ENCODE data around the gene STK38L.

STK38L gene

GRCh38 chr12:27243804-27244688 lies at the start of gene STK38L:
Gene STK38L, plus strand, starts transcription at chr12:27244286. Its CDS starts 53,435 bp downstream, at chr12:27297721.
- DNase-seq: peak; percentile 99

DNA sequence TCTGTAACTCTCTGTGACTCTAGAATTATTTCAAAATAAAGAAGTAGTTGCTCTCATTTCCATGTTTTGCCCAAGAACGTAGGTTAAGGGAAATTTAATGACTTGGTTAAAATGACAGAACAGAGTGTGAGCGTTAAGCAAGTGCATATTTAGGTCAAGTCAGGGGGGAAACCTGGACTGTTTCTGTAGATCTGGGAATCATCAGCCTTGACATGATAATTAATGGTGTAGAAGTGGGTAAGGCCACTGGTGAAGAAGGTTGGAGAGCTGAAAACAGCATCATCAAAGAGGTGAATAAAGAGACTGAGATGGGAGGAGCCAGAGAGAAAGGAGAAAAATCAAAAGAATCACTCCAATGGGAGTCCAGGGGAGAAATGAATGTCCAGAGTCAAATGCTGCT lies 49.4 kb upstream of the STK38L start:
- DNase-seq: no peak

- DNase-seq: no peak
These were observed 46.0 kb upstream of the STK38L start for GRCh38 chr12:27198036-27198435.

GRCh38 chr12:27199638-27200300 lies 44.3 kb upstream of the STK38L start:
- no peak for DNase-seq

DNA sequence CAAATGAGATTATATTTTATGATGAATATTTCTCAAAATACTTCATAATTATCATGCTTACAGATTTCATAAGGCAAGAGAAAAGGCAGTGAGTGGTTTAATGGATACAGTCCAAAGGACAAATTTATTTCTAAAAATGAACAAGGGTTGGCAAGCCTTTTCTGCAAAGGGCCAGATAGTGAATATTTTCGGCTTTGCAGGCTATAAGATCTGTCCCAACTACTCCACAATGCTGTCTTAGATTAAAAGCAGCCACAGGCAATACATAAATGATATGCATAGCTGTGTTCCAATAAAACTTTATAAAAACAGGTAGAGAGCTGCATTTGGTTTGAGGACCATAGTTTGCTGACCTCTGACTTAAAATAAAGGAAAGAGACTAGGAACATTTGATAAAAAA lies 42.9 kb upstream of the STK38L start:
- no peak for DNase-seq

DNA sequence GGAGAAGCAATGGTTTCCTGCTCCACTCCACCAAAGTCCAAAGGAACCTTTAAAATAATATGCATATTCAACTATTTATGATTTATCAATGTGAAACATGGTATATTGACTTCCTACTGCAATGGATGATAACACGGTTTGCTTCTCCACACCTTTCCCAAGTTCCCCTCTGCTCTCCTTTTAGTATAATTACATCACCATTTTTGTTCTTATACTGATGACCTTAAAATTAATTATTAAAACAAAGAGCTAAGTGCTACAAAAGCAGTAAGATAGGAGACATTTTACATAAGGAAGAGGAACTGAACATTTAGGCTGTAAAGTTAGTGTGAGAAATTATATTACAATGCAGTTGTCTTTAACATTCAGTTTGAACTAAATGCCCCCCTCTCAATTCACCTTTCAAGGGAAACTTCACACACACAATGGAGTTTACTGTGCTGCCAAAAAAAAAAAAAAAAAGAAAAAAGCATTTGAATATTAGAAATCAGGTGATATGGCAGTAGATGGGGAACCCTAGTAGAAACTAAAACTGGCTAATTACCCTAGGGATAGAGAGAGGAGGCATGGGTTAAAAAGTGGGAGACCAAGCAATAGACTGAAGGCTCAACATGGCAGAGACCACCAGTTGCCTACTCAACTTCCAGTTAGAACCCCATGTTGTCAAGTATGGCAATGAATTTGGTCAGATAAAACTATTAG lies 37.1 kb upstream of the STK38L start:
- DNase-seq: no peak

- DNase-seq: no peak
These were observed 36.3 kb upstream of the STK38L start for GRCh38 chr12:27207615-27208413.

DNA sequence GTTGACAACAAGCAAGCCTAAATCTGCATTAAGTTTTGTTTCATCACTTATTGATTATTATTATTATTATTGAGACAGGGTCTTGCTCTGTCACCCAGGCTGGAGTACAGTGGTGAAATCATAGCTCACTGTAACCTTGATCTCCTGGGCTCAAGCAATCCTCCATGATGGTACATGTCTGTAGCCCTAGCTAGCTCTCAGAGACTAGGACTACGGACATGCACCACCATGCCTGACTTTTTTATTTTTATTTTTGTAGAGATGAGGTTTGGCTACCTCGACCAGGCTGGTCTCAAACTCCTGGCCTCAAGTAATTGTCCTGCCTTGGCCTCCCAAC lies 35.7 kb upstream of the STK38L start:
- DNase-seq: no peak

- DNase-seq: no peak
These were observed 34.7 kb upstream of the STK38L start for GRCh38 chr12:27209257-27209910.

DNA sequence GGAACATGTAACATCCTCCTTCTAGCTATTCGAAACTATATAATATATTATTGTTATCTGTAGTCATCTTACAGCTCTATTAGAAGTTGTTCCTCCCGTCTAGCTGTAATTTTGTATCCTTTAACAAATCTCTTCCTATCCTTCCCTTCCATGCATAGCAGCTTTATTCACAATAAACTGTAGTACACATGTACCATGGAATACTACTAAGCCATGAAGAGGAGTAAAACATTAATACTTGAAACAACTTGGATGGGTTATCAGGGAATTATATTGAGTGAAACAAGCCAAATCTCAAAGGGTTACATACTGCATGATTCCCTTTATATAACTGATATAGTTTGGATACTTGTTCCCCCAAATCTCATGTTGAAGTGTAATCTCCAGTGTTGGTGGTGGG lies 33.9 kb upstream of the STK38L start:
- DNase-seq: no peak

DNA sequence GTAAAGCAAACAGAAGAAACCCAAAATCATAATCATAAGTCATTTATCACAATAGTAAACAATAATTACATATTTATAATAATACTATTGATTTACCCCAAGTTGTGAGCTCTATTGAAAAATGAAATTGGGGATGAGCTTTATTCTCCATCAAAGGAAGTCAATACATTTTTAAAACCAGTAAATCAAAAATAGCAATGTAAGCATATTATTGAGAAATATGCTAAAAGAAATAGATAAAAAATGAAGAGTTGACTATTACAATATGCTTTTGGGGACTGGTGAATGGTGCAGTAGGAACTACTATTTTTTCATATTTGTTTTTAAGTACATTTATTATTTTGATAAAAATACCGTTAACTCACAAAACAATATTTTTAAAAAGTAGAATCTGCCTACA lies 31.2 kb upstream of the STK38L start:
- no peak for DNase-seq

- no peak for DNase-seq
These were observed 30.8 kb upstream of the STK38L start for GRCh38 chr12:27213304-27213703.

DNA sequence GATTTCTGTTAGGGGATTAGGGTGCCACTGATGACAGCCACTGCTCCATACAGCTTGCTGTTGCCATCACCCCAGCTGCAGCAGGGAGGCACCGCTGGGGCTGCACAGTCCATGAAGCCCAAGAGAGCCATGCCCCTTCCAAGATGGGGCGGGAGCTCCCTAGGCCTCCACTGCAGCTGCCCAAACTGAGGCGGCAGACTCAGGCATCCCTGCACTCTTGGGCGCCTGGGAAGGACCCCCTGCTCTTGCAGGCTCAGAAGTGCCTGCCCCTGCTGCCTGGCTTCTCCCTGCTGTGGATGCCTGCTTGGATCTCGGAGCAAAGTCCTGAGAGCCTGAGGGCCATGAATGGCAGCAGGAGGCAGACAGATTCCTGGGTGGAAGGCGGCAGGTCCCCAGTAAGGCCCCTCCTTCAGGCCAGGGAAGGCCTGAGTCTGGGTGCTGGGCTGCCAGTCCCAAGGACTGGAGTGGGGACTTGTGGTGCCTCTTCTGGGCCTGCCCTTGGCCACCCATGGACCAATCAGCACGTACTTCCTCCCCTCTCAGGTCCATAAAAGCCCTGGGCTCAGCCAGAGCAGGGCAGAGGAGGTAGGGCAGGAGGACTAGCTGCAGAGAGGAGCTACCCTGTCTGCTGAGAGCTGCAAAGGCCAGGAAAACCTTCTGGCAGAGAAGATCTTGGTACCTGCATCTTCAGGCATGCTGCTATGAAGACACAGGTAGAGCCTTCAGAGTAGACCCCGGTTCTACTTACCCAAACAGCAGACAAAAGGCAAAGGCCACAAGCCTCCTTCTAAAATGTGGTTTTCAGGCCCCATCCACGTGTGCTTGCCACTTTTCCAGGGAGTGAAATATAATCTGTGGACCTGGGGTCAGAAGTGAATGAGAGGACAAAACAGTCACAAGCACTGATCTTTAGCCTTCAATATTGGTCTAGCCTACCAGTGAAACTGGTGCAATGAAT lies 30.0 kb upstream of the STK38L start:
- no peak for DNase-seq

DNA sequence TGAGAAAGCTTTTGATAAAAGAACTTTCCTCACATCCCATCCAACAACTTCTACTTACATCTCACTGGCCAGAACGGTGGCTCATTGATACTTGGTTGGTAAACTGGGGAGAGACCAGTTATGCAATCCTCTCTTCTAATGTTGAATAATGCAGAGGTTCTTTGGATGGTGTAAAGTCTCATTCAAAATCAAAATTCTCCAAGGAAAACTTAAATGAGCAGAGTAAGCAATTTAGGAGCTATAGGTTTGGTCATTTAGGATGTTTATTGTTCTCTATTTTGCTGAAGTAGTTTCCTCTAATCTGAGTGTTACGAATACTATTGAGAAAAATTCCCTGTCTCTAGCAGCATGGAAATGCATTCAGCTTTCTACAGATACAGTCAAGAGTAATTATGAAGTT lies 26.5 kb upstream of the STK38L start:
- no peak for DNase-seq

GRCh38 chr12:27219693-27220054 lies 24.4 kb upstream of the STK38L start:
- no peak for DNase-seq

DNA sequence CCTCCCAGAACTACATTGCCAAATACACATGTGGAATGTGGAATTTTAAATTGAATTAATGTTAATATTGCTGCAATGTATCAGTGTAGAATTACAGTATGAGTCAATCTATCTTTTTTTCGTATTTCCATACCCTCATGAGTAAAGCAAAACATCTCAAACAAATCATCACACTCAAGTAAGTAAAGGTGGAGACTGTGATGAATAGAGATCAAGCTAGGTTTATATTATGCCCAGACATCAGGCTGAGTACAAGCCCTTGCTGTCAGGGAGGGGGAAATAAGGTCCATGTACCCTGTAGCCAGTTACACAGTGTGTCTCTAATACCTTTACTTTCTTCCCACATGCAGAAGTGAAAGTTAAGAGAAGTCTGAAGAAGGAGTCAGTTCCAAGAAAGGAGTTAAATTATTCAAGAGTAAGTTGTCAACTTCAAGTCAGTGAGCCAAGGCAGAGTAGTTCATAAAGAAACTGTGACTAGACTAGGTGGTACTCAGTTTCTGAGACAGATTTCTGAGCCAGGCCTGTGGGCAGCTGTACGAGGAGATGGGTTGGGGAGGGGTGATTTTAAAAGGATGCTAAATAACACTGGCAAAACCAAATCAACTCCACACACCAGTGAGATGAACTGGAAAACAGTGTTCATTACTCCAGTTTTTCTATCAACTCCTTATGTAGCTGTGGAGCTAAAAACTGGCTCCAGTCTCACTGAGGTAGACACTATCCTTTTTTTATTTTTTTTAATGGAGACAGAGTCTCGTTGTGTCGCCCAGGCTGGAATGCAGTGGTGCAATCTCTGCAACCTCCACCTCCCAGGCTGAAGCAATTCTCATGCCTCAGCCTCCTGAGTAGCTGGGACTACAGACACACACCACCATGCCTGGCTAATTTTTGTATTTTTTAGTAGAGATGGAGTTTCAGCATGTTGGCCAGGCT lies 23.8 kb upstream of the STK38L start:
- DNase-seq: peak; percentile 24

- peak; percentile 57 for DNase-seq
These were observed 23.1 kb upstream of the STK38L start for GRCh38 chr12:27220988-27221345.

DNA sequence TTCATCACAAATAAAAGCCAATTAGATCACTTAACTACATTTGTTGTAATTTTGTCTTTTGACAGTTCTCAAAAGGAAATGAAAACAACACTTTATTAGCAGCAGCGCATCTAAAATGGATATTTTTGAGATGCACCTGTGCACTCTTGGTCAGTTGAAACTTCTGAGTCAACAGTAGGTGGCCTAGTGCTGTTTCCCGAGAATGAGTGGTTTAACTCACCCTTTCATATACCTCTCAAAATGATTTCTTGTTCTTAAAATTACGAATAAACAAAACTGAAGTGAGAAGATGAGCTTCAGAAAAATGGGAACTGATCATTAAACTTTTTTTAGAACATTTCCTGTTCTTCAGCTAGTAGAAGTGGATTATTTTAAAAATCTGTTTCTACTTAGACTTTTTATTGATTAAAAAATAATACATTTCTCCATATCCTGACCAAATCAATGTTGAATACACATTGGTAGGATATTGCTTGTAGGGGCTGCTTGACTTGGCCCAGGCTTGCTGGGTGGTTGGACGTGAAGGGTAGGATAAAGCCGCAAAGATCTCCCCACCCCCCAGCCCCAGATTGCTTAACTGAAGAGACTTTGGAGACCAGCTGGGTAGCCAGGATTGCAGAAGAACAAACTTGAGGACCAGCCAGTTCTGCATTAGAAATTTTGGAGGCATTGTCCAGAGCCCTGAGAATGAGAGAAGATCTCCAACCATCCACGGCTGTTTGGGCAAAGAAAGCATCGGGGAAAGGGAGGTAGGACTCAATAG lies 22.3 kb upstream of the STK38L start:
- no peak for DNase-seq

DNA sequence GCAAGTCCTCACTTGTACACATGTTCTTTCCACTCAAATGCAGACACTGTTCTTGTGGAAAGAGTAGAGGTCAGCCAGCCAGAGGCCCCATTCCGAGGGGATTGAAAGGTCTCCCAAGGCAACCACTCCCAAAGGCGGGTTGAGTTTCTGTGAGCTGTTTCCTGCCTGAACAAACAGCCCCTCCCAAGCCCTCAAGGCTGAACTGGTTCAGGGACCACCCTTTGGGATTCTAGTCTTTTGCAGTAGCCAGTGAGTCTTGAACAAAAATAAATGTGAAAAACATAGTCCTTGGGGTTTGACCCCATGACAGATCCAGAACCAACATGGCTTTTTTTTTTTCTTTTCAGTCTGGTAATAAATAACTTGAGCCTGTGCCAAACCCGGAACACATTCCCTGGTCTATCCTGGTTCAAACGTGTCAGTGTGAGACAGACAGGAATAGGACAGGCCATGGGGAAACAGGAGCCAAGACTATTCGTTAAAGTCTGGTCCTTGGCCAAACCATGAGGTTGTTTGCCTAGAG lies 17.6 kb upstream of the STK38L start:
- no peak for DNase-seq

Measured in OCI-M1 (cell line).